Gastroesophageal sphincter (tissue), 4 donors: ENCODE measurements around the gene DCBLD1. TPM values are rescaled to one million over a fixed set of nuclear protein-coding genes. Genes with fewer than 3 reads are reported as not detected.

Experiments used
- ATAC-seq: fragments of 150-250 bp; one replicate; pipeline ENCODE4 v1.9.1; 2016; ENCODE audit warnings: mild to moderate bottlenecking, moderate library complexity
- H3K27ac ChIP-seq, 4 donors: fragments of 200-600 bp; sonication (generic) in 3 of 4; 1 replicate in 3 of 4; 2 replicates in 1 of 4; pipeline ENCODE4 v1.5.1; 2016 to 2019
- H3K27me3 ChIP-seq: fragments of 200-600 bp; sonication (generic); one replicate; pipeline ENCODE4 v1.5.1; 2019
- H3K36me3 ChIP-seq, 2 donors: fragments of 200-600 bp; sonication (generic); one replicate each; pipeline ENCODE4 v1.5.1; 2019; ENCODE audit warnings: control low read depth in 1 of 2
- H3K4me1 ChIP-seq, 3 donors: fragments of 200-600 bp; sonication (generic); 1 replicate in 2 of 3; 2 replicates in 1 of 3; pipeline ENCODE4 v1.5.1; 2016 to 2019; ENCODE audit warnings: control low read depth in 2 of 3
- H3K4me3 ChIP-seq, 2 donors: fragments of 200-600 bp; sonication (generic); one replicate each; pipeline ENCODE4 v1.5.1; 2019; ENCODE audit warnings: mild to moderate bottlenecking in 1 of 2, moderate library complexity in 1 of 2
- H3K9me3 ChIP-seq, 3 donors: fragments of 200-600 bp; sonication (generic); one replicate each; pipeline ENCODE4 v1.5.1; 2017 to 2019; ENCODE audit warnings: control low read depth in 2 of 3
- CTCF ChIP-seq, 4 experiments: fragments of 200-600 bp in 2 of 4; fragments of 450-650 bp in 2 of 4; sonication (generic) in 1 of 4; IDR thresholded peaks; one replicate each; pipeline ENCODE4 v1.5.1; 2017 to 2019; ENCODE audit warnings: antibody characterized with exemption in 4 of 4, mild to moderate bottlenecking in 2 of 4, moderate library complexity in 2 of 4
- EP300 ChIP-seq: sonication (generic); formaldehyde crosslinking; IDR thresholded peaks from one replicate; pipeline ENCODE4 v1.6.1; 2017; ENCODE audit warnings: antibody characterized with exemption, mild to moderate bottlenecking
- POLR2A ChIP-seq, 2 donors: fragments of 450-650 bp; IDR thresholded peaks; one replicate each; pipeline ENCODE4 v1.6.1; 2017; ENCODE audit warnings: antibody characterized with exemption in 2 of 2, mild to moderate bottlenecking in 2 of 2, moderate library complexity in 1 of 2
- POLR2AphosphoS5 ChIP-seq: sonication (generic); formaldehyde crosslinking; IDR thresholded peaks from one replicate; pipeline ENCODE4 v1.6.1; 2017; ENCODE audit warnings: antibody characterized with exemption
- WGBS, 2 donors: methylation state at CpG; one replicate each; pipeline ENCODE4 v1.1.5; 2018; ENCODE audit warnings: low coverage in 1 of 2; 5-methylcytosine and 5-hydroxymethylcytosine counted together
- total RNA-seq, 4 donors: library from RNA; depleted of rRNA; stranded (reverse); fragments of >200 nt; gene quantifications; one replicate each; pipeline ENCODE4 v1.1.0, GENCODE V29; 2016

Gene DCBLD1
- total RNA-seq, 4 donors from 2014 or later, result 5.0 to 10.9 (median 8.3) TPM

DNA sequence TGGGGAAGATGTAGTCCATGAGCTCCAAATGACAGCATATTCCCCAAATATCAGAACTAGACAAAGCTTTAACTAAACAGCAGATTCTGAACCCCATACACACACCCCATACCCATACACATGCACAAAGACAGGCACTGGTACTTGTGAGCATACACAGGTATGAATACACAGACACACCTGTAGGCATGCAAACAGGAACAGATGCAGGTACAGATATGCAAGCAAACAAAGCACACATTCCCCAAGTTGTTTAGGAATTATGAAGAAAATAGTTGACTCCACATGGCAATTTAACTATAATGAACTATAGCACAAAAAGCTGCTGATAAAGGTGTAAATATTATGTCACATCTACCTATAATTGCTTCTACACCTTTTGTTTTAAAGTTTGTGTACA lies 103.2 kb downstream of the DCBLD1 start:
- H3K27ac ChIP-seq, result no peak overlapping the region
- H3K4me3 ChIP-seq, result no peak overlapping the region
- peaks cover 0 to 4% (median 0%) of the 10 kb centered on the region in 3 donors for H3K9me3 ChIP-seq
- peaks cover 0 to 39% of the 10 kb centered on the region in 2 donors for H3K36me3 ChIP-seq
- no peak for ATAC-seq
- no peaks in the 10 kb centered on the region for H3K27me3 ChIP-seq
- H3K4me1 ChIP-seq, result no peaks in the 10 kb centered on the region
- TF ChIP-seq EP300 (no peak), POLR2AphosphoS5 (no peak), POLR2A (IDR thresholded peaks at IDR 0.05) (no peak), CTCF (IDR thresholded peaks at IDR 0.05) (no peak)

GRCh38 chr6:117590447-117590846 lies 108.0 kb downstream of the DCBLD1 start:
- Histone ChIP-seq H3K4me3 (no peak overlapping the region), H3K4me1 (no peaks in the 10 kb centered on the region), H3K36me3 (peaks cover 0 to 29% of the 10 kb centered on the region in 2 donors), H3K27me3 (no peaks in the 10 kb centered on the region), H3K27ac (no peak overlapping the region), H3K9me3 (no peaks in the 10 kb centered on the region)
- ATAC-seq, result no peak
- TF ChIP-seq POLR2AphosphoS5, result no peak
- no peak for TF ChIP-seq CTCF (IDR thresholded peaks at IDR 0.05)
- no peak for TF ChIP-seq EP300
- no peak for TF ChIP-seq POLR2A (IDR thresholded peaks at IDR 0.05)
- 92 to 94% methylated on average over 2 to 3 of the region's 5 CpGs for WGBS, 2 donors

DNA sequence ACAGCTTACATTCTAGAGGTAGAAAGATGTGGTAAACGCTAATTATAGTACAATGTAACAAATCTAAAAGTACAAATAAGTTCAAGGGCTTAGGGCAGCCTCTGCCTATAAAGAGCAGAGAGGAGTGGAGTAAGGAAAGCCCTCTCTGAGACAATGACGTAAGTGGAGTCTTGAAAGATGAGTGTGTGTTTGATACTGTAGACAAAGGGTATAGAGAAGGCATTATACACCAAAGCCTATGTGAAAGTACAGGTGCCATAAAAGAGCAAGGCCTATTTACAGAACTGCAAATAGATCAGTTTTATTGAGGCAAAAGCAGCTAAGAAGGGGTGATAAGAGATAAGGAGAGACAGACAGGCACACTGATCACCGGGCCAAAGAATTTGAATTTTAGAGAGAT lies 108.9 kb downstream of the DCBLD1 start:
- 80 to 84% methylated on average over 3 of the region's 3 CpGs for WGBS, 2 donors
- Histone ChIP-seq H3K27me3 (no peaks in the 10 kb centered on the region), H3K4me3 (no peak overlapping the region), H3K36me3 (peaks cover 0 to 29% of the 10 kb centered on the region in 2 donors), H3K9me3 (no peaks in the 10 kb centered on the region), H3K27ac (no peak overlapping the region), H3K4me1 (no peaks in the 10 kb centered on the region)
- ATAC-seq, result no peak
- TF ChIP-seq POLR2A (IDR thresholded peaks at IDR 0.05), result no peak
- no peak for TF ChIP-seq POLR2AphosphoS5
- TF ChIP-seq EP300, result no peak
- TF ChIP-seq CTCF (IDR thresholded peaks at IDR 0.05), result no peak

DNA sequence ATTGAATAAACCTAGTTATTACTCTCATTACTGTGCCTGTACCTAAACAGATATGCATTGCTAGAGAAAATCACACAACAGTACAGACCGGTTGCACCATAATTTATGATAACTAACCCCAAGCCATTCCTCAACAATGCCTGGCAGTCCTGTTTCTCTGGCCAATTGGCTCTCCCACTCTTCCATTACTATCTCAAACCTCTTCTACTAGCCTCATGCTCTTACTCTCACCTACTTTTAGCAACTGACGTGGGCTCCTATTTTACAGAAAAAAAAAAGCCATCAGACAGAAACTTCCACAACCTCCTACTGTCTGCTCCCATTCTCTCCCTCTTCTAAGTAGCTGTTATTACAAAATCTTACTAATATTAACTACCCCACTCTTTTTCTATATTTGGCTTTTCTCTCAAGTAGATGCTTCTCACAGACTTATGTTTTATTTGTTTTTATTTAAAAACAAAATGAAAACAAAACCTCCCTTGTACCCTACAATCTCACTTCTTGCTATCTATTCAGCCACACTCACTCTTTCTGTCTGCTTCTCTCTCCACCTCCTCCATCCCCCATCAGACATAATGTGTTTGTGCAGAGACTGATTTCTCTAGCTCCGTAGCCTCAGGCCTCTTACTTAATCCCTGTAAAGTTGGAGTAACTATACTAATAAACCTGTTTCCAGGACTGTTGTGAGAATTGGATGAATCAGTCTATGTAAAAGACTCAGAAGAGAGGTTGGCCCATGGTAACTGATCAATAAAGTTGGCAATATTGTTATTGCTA lies 110.7 kb downstream of the DCBLD1 start:
- Histone ChIP-seq H3K4me3 (no peak overlapping the region), H3K4me1 (peaks cover 0 to under 1% (median 0%) of the 10 kb centered on the region in 3 donors), H3K27me3 (no peaks in the 10 kb centered on the region), H3K9me3 (no peaks in the 10 kb centered on the region), H3K27ac (no peak overlapping the region), H3K36me3 (peaks cover 0 to 32% of the 10 kb centered on the region in 2 donors)
- ATAC-seq, result no peak
- WGBS, 2 donors, result 76 to 93% methylated on average over 3 of the region's 3 CpGs
- TF ChIP-seq CTCF (IDR thresholded peaks at IDR 0.05), result no peak
- no peak for TF ChIP-seq POLR2A (IDR thresholded peaks at IDR 0.05)
- no peak for TF ChIP-seq POLR2AphosphoS5
- TF ChIP-seq EP300, result no peak
